HG03066 (cell line): Measurements from ENCODE around the gene S100P.
"Not testable (repeated sequence)": the region's sequence is repeated elsewhere in the genome, so short reads cannot be mapped to it uniquely, and the experiment has no call there.

Experiments
- ATAC-seq: cut with Tn5 transposase; IDR thresholded peaks from one replicate; pipeline ENCODE4 v1.9.1; 2021; ENCODE audit warnings: low read depth; ENCODE audit not compliant: unreplicated experiment

The S100P gene

DNA sequence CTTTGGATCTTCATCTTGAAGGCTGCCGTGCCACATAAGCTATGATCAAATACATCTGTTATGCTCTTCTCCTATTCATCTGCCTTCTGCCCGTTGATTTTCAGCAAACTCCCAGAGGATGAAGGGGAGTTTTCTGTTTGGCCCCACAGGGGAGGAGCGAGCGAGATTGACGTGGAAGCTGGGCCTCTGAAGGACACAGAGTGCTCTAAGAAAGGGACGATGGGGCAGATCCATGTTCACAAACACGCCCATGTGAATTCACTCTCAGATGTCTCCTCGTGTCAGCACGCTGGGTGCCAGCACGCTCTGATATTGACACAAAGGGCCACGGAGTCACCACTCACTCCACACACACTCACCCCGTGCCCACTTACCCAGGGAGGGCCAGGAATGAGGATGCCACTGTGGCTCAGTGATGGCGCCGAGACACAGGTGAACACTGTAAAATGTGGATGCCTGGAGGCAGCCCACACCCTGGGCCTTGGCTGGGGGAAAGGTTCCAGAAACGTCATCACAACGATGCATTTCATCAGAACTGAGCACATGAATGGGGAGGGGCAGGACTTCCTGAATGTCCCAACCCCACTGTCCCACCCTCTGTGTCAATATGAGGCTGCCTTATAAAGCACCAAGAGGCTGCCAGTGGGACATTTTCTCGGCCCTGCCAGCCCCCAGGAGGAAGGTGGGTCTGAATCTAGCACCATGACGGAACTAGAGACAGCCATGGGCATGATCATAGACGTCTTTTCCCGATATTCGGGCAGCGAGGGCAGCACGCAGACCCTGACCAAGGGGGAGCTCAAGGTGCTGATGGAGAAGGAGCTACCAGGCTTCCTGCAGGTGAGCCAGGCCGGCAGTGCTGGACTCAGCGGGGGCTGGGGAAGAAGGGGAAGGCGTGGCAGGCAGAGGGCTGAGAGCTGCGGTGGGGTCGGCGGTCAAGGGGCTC lies at the start of gene S100P:
S100P (plus strand) TSS at position 648 of the 946 bp plus-strand sequence; CDS start at position 703, 55 bp downstream.
- no peak for ATAC-seq

DNA sequence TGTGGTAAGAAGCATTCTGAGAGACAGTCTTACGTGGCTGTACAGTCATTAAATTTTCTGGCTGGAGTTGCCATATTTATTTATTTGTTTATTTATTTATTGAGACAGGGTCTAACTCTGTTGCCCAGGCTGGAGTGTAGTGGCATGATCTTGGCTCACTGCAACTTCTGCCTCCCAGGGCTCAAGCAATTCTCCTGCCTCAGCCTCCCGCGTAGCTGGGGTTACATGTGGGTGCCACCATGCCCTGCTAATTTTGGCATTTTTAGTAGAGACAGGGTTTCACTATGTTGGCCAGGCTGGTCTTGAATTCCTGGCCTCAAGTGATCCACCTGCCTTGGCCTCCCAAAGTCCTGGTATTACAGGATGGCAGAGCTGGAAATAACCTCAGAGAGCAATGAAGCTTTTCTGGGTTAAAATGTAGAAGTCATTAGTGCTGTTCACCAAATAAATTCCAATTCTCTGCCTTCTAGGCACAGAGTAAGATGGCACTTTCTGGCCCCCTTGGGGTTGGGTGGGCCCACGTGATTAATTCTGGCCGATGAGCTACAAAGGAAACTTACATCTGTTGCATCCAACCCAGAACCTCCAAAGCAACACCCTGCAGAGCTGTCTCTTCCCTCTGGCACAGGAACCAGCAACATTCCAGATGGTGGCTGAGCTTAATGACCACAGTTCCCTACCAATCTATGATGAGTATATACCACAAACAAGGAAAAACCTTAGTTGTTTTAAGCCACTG lies 48.7 kb upstream of the S100P start:
- ATAC-seq, result no peak

DNA sequence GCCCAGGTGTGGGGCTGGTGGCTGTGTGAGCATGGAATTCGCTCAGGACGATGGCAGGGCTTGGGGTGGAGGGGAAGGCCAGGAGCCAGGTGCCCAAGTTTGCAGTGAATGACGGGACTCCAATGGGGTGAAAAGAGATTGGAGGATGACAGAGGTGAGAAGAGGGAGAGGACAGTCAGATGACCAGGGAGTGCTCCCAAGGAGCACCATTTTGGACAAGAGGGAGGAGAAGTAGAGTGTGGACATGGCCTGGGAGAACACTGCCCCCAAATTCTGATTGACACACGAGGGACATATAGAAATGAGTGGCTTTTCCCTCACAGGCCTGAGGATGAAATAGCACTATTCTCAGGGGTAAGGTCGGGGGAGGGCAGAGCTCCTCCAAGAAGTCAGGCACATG lies 46.5 kb upstream of the S100P start:
- ATAC-seq, result no peak

DNA sequence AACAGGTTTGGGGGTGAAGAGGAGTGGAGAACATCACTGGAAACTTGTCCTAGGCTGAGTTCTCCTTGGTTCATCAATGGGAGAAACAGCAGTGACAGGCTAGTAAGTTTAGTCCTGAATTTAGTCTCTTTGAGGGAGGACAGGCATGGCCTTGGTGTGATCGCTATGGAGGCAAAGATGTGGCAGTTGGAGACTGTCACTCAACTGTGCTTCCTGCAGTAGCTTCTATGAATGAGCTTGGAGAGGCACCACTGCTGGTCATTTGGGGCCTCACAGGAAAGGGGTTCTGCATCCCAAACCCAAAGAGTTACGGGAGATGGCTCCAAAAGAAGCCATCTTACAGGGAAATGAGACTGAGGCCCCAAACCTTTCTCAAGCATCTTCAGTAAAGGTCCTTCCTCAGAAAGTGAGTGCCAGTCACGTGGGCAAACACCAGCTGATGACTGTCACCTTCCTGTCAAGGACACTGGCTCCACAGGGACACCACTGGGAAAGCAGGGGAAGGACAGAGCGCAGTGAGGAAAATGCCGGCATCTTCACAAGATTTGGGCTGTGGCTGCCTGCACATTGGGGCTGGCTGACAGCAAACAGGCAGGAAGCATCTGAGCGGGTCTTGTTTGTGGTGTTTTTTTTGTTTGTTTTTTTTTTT lies 46.0 kb upstream of the S100P start:
- ATAC-seq, result no peak

DNA sequence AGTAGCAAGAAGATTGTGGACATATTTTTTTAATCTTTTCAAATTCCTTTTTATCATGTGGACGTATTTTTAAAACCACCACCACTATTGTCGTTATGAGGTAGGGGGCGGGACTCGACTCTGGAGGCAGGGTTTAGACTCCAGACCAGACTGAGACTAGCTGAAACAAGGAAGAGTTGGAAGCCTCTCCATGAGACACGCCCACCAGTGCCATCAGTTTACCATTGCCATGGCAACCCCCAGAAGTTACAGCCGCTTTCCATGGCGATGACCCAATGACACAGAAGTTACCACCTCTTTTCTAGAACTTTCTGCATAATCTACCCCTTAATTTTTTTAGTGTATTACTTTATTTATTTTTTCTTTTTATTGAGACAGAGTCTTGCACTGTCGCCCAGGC lies 44.5 kb upstream of the S100P start:
- no peak for ATAC-seq

DNA sequence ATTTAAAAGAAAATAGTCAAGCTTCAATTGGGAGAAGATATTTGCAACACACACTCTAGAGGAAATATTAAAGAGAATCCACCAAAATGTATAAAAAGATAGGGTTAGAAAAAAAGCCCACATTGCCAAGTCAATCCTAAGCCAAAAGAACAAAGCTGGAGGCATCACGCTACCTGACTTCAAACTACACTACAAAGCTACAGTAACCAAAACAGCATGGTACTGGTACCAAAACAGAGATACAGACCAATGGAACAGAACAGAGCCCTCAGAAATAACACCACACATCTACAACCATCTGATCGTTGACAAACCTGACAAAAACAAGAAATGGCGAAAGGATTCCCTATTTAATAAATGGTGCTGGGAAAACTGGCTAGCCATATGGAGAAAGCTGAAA lies 39.5 kb upstream of the S100P start:
- not testable (repeated sequence) for ATAC-seq

DNA sequence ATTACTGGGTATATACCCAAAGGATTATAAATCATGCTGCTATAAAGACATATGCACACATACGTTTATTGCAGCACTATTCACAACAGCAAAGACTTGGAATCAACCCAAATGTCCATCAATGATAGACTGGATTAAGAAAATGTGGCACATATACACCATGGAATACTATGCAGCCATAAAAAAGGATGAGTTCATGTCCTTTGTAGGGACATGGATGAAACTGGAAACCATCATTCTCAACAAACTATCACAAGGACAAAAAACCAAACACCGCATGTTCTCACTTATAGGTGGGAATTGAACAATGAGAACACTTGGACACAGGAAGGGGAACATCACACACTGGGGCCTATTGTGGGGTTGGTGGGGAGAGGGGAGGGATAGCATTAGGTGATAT lies 38.4 kb upstream of the S100P start:
- ATAC-seq, result not testable (repeated sequence)

DNA sequence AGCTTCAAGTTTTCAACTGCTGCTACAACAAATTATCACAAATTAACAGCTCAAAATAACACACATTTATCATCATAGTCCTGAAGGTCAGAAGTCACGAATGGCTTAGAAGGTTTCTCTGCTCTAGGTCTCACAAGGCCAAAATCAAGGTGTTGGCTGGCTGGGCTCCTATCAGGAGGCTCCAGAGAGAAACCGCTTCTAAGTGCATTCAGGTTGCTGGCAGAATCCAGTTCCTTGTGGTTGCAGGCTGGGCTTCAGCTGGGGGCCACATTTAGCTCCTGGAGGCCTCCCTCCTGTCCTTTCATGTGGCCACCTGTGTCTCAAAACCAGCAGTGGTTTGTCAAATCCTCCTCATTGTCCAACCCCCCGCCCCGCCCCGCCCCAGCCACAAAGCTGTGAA lies 37.8 kb upstream of the S100P start:
- ATAC-seq, result no peak

DNA sequence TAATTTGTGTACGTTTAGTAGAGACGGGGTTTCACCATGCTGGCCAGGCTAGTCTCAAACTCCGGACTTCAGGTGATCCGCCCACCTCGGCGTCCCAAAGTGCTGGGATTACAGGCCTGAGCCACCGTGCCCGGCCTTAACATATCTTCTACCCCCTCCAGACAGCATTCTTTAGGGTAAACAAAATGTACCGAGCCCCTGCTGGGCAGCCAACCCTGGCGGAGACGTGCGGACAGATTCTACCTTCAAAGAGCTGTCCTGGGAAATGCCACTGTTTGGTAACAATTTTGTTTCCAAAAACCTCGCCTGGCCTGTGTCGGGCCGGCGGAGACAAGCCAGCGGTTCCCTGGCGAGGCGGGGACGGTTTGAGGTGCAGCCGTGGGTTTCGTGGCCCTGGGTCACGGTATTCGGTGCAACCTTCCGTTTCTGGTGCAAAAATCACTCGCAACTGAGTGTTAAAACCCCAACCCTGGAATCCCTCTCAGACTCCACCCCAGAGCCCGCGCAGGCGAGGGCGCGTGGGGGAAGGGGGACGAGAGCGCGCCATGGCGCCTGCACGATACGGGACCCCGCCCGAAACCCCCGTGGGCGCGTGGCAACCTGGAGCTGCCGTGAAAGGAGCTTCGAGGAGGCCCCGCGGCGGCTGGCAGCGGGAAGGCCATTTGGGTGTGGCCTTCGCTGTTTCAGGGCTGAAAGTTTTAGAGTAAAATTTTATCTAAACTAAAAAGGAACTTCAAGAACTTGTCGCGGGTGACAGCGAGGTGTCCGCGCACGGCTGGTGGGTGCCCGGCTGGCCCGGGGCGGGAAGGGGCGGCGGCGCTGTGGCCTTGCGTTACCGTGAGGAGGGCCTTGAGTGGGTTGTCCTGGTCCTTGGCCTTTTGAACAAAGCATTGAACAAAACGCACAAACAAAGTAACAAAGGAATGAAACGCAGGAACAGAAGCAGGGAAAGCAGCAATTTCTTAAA lies 36.2 kb upstream of the S100P start:
- ATAC-seq, result no peak

DNA sequence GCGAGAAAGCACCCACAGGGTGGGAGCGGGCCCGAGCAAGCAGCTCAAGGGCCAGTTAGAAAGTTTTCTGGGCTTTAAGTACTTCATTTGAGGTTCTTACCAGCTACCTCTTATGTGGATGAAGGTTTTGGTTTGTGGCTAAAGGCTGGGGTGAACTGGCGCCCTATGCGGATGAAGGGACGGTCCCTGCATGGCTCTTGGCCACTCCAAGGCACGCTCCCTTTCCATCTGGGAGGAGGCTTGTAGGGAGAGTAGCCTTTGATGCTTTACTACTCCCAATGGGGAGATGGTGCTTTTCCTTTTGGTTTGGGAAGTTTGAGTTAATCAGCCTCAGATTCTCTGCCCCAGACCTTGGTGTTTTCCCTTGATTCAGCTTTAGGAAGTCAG lies 35.5 kb upstream of the S100P start:
- no peak for ATAC-seq

DNA sequence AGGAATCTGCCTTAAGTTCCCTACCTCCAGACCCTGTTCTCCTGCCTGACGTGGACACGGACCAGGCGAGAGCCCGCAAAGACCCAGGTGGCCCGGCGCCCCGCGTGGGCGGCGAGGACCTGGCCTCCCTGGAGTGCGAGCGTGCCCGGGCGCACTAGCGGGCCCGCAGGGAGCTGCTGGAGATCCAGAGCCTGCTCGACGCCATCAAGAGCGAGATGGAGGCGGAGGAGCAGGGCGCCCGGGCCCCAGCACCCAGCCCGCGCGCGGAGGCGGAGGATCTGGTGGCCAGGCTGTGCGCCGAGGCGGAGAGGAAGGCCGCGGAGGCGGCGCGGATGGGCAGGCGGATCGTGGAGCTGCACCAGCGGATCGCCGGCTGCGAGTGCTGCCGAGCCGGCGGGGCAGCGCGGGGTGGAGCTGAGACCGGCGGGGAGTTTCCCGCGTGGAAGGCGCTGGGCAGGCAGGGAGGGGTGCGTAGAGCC lies 35.0 kb upstream of the S100P start:
- ATAC-seq, result no peak

DNA sequence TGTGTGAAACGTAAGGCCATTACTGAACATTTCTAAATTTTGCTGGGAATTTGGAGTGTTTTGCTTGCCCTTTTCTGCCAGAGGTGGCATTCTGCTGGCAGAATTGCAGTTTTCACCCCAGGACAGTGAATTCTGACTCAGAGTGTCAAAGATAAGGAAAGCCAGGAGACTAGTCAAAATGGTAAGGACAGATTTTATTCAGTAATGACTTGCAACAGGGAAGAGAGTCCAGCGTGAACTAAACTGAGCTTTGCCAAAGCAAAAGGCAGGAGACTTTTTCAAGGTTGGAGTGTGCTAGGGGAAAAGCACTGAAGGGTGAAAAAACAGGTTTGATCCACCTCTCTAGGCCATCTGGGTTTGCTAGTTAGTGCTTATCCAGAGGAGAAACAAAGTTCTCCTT lies 33.8 kb upstream of the S100P start:
- no peak for ATAC-seq

DNA sequence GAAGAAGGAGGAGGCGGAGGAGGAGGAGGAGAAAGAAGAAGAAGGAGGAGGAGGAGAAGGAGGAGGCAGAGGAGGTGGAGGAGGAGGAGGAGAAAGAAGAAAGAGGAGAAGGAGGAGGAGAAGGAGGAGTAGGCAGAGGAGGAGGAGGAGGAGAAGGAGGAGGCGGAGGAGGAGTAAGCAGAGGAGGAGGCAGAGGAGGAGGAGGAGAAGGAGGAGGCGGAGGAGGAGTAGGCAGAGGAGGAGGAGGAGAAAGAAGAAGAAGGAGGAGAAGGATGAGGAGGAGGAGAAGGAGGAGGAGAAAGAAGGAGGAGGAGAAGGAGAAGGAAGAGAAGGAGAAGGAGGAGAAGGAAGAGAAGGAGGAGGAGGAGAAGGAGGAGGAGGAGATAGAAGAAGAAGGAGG lies 33.2 kb upstream of the S100P start:
- ATAC-seq, result no peak

DNA sequence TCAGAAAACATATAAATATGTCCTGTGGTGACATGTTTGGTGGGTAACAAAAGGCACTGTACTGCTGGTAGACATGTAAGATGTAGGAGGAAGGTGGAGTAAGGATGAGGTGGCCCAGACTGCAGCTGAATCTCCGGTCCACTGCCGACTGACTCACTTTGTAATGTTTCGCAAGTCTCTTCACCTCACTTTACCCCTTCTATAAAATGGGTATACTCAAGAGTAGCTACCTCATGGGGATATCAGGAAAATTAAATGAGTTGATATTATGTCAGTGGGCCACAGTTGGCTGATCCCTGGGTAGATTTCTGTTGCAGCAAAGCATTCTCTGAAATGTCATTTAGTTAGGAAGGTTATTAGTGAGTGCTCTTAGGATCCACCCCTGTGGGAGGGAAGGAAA lies 31.1 kb upstream of the S100P start:
- ATAC-seq, result no peak

DNA sequence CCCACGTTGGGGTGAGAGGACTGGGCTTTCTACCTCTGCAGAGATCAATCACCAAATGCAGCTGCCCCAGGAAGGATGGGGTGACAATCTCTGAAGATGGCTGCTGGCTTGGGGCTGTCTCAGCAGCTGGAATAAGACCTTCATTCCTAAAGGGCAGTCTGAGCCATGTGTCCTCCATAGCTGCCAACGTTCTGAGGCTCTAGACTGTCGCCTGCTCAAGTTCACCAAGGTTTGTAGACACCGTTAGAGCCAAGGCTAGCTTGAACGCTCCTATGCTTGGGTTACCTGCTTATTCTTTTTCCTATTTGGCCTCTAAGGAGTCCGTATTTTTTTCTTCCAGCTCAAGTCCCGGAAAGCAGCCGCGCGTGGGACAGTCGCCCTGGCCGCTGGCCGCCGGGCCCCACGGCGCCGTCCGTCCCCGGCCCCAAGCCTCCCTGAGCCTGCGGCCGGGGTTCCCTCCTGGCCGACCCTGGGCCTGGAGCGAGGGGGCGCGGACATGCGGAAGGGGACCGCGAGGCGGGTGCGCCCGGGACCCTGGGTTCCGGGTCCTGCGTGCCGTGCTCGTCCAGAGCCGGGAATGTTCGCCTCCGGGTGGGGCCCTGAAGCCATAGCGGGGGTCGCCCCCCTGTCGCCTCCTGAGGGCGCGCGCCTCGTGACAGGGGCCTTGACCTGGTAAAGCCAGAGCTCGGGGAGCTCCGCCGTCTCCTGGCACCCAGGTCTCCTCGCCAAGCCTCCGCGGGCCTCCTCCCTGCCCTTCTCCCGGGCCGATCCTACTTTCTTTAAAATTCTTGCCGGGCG lies 29.9 kb upstream of the S100P start:
- ATAC-seq, result no peak

DNA sequence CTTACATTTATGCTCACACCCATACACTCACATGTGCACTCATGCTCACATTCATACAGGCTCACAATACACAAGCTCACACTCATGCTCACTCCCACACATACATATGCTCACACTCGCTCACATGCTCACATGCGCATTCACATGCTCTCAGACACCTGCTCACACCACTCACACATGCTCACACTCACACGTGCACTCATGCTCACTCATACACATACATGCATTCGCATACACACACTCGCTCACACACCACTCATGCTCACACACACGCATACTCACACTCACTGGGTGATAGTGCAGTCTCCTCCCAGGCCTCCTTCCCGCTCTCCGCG lies 28.4 kb upstream of the S100P start:
- no peak for ATAC-seq

DNA sequence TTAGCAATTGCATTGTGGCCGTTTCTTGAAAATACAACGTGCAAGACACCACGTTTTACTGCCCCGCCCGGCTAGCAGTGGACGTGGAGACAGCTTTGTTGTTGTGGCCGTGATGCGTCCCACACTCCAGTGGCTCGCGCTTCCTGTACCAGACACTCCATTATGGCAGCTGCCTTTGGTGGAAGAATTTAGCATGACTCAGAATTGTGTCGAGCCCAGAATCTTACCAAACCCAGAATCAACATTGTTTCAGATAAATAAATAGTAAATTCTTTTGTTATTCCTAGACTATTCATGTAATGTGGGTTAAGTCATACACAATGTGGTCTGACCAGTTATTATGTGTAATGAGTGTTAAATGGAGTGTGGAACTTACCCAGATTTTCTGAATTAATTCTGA lies 25.3 kb upstream of the S100P start:
- ATAC-seq, result no peak

DNA sequence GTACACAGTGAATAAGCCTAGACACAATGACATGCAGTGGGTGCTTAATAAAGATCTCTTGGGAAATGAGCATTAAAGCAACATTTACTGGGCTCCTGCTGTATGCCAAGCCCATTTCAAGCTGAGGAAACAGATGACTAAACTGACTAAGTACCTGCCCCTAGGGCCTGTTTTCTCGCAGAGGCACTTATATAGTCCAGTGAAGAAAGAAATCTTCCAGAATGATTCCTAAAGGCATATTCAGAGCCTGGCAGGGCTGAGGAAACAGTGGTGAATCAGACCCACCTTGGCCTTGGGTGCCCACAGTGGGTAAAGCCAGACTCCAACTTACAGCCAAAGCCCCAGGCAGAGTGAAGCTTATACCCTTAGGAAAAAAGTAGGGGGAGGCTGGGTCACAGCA lies 22.0 kb upstream of the S100P start:
- ATAC-seq, result no peak

DNA sequence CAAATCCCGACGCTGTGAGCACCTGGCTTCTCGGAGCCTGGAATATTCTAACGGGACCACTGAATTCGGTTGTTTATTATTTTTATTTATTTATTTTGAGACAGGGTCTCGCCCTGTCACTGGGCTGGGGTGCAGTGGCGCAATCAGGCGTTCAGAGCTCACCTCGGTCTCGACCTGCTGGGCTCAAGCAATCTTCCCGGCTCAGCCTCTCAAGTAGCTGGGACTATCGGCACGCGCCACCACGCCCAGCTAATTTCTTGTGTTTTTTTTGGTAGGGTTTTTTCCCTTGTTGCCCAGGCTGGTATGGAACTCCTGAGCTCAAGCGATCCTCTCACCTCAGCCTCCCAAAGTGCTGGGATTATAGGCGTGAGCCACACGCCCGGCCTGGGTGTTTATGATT lies 21.5 kb upstream of the S100P start:
- no peak for ATAC-seq
